Rectal smooth muscle tissue (tissue), 1 donor: ENCODE results near the gene POTEF.
"Not testable (repeated sequence)": the region's sequence is repeated elsewhere in the genome, so short reads cannot be mapped to it uniquely, and the experiment has no call there.

ENCODE experiments used
- H3K27ac ChIP-seq: one replicate; pipeline ENCODE4 v1.7.0; 2013; ENCODE audit warnings: low read depth, low read length, inconsistent platforms
- H3K27me3 ChIP-seq: one replicate; pipeline ENCODE4 v1.7.0; 2013; ENCODE audit warnings: low read length; ENCODE audit not compliant: control insufficient read depth, insufficient read depth
- H3K36me3 ChIP-seq: one replicate; pipeline ENCODE4 v1.7.0; 2013; ENCODE audit warnings: low read length; ENCODE audit not compliant: control insufficient read depth, insufficient read depth
- H3K4me1 ChIP-seq: one replicate; pipeline ENCODE4 v1.7.0; 2013; ENCODE audit warnings: low read length; ENCODE audit not compliant: control insufficient read depth, insufficient read depth
- H3K4me3 ChIP-seq: one replicate; pipeline ENCODE4 v1.7.0; 2013; ENCODE audit warnings: low read length
- H3K9ac ChIP-seq: one replicate; pipeline ENCODE4 v1.7.0; 2013; ENCODE audit warnings: low read length

POTEF gene

GRCh38 chr2:130129120-130129829, at the start of gene POTEF:
POTEF (minus strand) TSS chr2:130129222; CDS start chr2:130120515, 8,707 bp downstream.
- H3K4me1 ChIP-seq, H3K27ac ChIP-seq, H3K36me3 ChIP-seq, H3K9ac ChIP-seq, H3K4me3 ChIP-seq, H3K27me3 ChIP-seq: not testable (repeated sequence)

DNA sequence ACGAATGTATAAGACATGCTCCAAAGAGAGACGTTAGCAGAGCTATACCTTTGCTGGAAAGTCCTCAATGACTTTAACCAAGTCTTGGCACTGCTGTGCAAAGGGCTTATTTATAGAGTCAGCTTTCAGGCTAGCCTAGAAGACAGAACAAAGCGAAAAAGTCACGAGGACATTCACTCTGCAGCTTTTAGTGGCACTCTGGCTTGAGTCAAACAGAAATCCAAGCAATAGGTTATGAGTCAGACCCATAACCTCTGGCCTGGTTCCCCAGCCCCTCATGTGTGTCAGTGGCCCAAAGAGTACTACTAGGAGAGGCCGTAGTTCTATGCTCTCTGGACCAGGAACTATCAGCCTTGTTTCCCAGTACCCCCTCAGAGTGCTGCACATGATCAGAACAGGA, 45.8 kb upstream of the POTEF start:
- H3K27ac ChIP-seq, H3K4me3 ChIP-seq, H3K9ac ChIP-seq, H3K4me1 ChIP-seq, H3K27me3 ChIP-seq: not testable (repeated sequence)
- H3K36me3 ChIP-seq = peaks cover 15% of the 10 kb centered on the region

DNA sequence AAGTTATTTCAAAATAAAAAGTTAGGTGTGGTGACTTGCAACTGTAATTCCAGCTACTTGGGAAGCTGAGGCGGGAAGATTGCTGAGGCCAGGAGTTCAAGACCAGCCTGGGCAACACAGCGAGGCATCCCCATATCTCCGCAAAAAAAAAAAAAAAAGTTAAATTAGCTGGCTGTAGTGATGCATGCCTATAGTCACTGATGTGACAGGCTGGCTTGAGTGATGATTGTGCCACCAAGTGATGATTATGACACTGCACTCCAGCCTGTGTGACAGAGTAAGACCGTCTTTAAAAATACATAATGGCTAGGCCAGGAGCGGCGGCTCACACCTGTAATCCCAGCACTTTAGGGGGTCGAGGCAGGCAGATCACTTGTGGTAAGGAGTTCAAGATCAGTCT, 40.9 kb upstream of the POTEF start:
- Histone ChIP-seq H3K36me3 (peaks cover 14% of the 10 kb centered on the region), H3K27me3 (no peaks in the 10 kb centered on the region), H3K4me3 (no peak overlapping the region), H3K27ac (no peak overlapping the region), H3K9ac (no peak overlapping the region), H3K4me1 (no peaks in the 10 kb centered on the region)

GRCh38 chr2:130169163-130169562, 40.1 kb upstream of the POTEF start:
- H3K27ac ChIP-seq, H3K9ac ChIP-seq, H3K4me1 ChIP-seq, H3K27me3 ChIP-seq, H3K4me3 ChIP-seq: not testable (repeated sequence)
- H3K36me3 ChIP-seq = peaks cover 15% of the 10 kb centered on the region

GRCh38 chr2:130166611-130167010, 37.6 kb upstream of the POTEF start:
- H3K36me3 ChIP-seq = peaks cover 22% of the 10 kb centered on the region
- H3K27me3 ChIP-seq, H3K4me1 ChIP-seq, H3K4me3 ChIP-seq, H3K27ac ChIP-seq, H3K9ac ChIP-seq: not testable (repeated sequence)

- no peaks in the 10 kb centered on the region for H3K4me1 ChIP-seq
- H3K36me3 ChIP-seq = peaks cover 18% of the 10 kb centered on the region
- no peaks in the 10 kb centered on the region for H3K27me3 ChIP-seq
- no peak overlapping the region for H3K27ac ChIP-seq
- no peak overlapping the region for H3K4me3 ChIP-seq
- no peak overlapping the region for H3K9ac ChIP-seq
These were observed 36.4 kb upstream of the POTEF start for GRCh38 chr2:130165293-130166016.

- H3K27me3 ChIP-seq = no peaks in the 10 kb centered on the region
- no peaks in the 10 kb centered on the region for H3K4me1 ChIP-seq
- H3K27ac ChIP-seq = no peak overlapping the region
- H3K4me3 ChIP-seq = no peak overlapping the region
- H3K9ac ChIP-seq = no peak overlapping the region
- H3K36me3 ChIP-seq = peaks cover 18% of the 10 kb centered on the region
These were observed 33.9 kb upstream of the POTEF start for GRCh38 chr2:130162968-130163367.

- peaks cover 16% of the 10 kb centered on the region for H3K36me3 ChIP-seq
- H3K9ac ChIP-seq, H3K4me1 ChIP-seq, H3K27me3 ChIP-seq, H3K4me3 ChIP-seq, H3K27ac ChIP-seq: not testable (repeated sequence)
These were observed 33.5 kb upstream of the POTEF start for GRCh38 chr2:130162486-130162885.

GRCh38 chr2:130160838-130161705, 32.0 kb upstream of the POTEF start:
- not testable (repeated sequence) for H3K4me1 ChIP-seq, H3K27me3 ChIP-seq, H3K4me3 ChIP-seq, H3K27ac ChIP-seq, H3K9ac ChIP-seq
- peaks cover 17% of the 10 kb centered on the region for H3K36me3 ChIP-seq

- Histone ChIP-seq H3K27me3 (no peaks in the 10 kb centered on the region), H3K4me1 (no peaks in the 10 kb centered on the region), H3K27ac (no peak overlapping the region), H3K4me3 (no peak overlapping the region), H3K36me3 (peaks cover 17% of the 10 kb centered on the region), H3K9ac (no peak overlapping the region)
These were observed 31.1 kb upstream of the POTEF start for GRCh38 chr2:130160131-130160530.

DNA sequence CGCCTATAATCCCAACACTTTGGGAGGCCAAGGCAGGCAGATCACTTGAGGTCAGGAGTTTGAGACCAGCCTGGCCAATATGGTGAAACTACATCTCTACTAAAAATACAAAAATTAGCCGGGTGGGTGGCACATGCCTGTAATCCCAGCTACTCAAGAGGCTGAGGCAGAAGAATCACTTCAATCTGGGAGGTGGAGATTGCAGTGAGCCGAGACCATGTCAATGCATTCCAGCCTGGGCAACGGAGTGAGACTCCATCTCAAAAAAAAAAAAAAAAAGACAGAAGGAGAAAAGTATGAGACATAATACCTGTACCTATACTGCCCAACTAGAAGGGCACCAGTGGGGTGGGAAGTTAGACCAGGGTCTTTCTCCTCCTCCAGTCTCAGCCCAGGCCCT, 30.4 kb upstream of the POTEF start:
- not testable (repeated sequence) for H3K27ac ChIP-seq, H3K27me3 ChIP-seq, H3K4me3 ChIP-seq, H3K9ac ChIP-seq, H3K4me1 ChIP-seq
- H3K36me3 ChIP-seq = peaks cover 17% of the 10 kb centered on the region

- H3K36me3 ChIP-seq = peaks cover 11% of the 10 kb centered on the region
- no peaks in the 10 kb centered on the region for H3K27me3 ChIP-seq
- H3K4me1 ChIP-seq = no peaks in the 10 kb centered on the region
- no peak overlapping the region for H3K4me3 ChIP-seq
- no peak overlapping the region for H3K27ac ChIP-seq
- H3K9ac ChIP-seq = no peak overlapping the region
These were observed 29.6 kb upstream of the POTEF start for GRCh38 chr2:130158631-130159030.
